ENCODE results near the gene CRADD.
"Not testable (repeated sequence)": the region's sequence is repeated elsewhere in the genome, so short reads cannot be mapped to it uniquely, and the experiment has no call there.

The CRADD gene

GRCh38 chr12:93862424-93862823 lies 185.2 kb downstream of the CRADD start:
- no peak for FAIRE-seq
- DNase-seq (ENCODE audit: low spot score) = no peak

- FAIRE-seq = no peak
- no peak for DNase-seq (ENCODE audit: low spot score)
Measured at GRCh38 chr12:93865751-93866150, 188.6 kb downstream of the CRADD start.

GRCh38 chr12:93868771-93869170 lies 191.6 kb downstream of the CRADD start:
- FAIRE-seq (no peak), DNase-seq (ENCODE audit: low spot score) (no peak)

DNA sequence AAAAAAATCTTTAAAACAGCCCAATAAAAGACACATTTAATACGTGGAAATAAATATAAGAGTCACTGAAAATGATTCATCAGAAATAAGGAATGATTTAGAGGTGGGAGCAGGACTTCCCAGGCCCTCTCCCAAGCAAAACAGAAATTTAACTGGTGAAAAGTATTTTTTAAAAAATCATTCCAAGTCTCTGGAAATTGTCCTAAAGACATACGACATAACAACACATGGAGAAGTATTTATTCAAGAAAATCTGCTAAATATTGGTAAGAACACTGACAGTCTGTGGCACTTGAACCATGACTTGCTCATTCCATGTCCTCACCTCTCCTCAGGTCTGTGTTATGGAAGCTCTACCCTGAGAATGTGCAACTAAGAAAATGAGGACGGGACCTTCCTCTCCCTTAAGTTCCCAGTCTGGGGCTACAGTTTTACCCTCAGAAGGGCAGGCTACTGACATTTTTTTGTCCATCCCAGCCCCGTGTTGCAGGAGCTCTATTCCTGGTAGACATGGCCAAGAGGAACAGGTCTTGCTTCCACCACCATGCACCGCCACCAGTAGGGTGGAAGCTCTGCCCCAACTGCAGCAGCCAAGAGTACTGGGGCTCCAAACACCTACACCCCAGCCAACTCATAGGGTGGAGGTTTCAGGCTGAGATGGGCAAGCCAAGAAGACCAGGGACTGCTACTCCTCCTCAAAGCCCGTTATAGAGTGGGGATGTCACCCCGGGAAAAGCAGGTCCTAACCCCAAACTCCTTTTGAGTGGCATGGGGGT lies 193.0 kb downstream of the CRADD start:
- no peak for DNase-seq (ENCODE audit: low spot score)

DNA sequence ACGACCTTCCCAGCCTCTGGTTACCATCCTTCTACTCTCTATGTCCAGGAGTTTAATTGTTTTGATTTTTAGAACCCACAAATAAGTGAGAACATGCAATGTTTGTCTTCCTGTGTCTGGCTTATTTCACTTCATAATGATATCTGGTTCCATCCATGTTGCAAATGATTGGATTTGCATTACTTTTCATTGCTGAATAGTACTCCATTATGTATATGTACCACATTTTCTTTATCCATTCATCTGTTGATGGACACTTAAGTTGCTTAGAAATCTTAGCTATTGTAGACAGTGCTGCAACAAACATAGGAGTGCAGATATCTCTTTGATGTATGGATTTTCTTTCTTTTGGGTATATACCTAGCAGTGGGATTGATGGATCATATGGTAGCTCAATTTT lies 194.4 kb downstream of the CRADD start:
- FAIRE-seq; DNase-seq (ENCODE audit: low spot score): not testable (repeated sequence)

More for the DNA sequence above, 193.0 kb downstream of the CRADD start:
- FAIRE-seq = no peak

GRCh38 chr12:93873561-93873960 lies 196.4 kb downstream of the CRADD start:
- DNase-seq (ENCODE audit: low spot score) = no peak
- no peak for FAIRE-seq

GRCh38 chr12:93875157-93875556 lies 198.0 kb downstream of the CRADD start:
- FAIRE-seq = no peak
- DNase-seq (ENCODE audit: low spot score) = no peak

DNA sequence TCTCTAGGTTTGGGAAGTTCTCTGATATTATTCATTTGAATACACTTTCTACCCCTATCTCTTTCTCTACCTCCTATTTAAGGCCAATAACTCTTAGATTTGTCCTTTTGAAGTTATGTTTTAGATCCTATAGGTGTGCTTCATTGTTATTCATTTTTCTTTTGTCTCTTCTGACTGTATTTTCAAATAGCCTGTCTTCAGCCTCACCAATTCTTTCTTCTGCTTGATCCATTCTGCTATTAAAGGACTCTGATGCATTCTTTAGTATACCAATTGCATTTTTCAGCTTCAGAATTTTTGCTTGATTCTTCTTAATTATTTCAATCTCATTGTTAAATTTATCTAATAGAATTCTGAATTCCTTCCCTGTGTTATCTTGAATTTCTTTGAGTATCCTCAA lies 199.2 kb downstream of the CRADD start:
- DNase-seq (ENCODE audit: low spot score) (no peak), FAIRE-seq (no peak)

- DNase-seq (ENCODE audit: low spot score) = no peak
- FAIRE-seq = no peak
Measured at GRCh38 chr12:93877446-93877845, 200.3 kb downstream of the CRADD start.

DNA sequence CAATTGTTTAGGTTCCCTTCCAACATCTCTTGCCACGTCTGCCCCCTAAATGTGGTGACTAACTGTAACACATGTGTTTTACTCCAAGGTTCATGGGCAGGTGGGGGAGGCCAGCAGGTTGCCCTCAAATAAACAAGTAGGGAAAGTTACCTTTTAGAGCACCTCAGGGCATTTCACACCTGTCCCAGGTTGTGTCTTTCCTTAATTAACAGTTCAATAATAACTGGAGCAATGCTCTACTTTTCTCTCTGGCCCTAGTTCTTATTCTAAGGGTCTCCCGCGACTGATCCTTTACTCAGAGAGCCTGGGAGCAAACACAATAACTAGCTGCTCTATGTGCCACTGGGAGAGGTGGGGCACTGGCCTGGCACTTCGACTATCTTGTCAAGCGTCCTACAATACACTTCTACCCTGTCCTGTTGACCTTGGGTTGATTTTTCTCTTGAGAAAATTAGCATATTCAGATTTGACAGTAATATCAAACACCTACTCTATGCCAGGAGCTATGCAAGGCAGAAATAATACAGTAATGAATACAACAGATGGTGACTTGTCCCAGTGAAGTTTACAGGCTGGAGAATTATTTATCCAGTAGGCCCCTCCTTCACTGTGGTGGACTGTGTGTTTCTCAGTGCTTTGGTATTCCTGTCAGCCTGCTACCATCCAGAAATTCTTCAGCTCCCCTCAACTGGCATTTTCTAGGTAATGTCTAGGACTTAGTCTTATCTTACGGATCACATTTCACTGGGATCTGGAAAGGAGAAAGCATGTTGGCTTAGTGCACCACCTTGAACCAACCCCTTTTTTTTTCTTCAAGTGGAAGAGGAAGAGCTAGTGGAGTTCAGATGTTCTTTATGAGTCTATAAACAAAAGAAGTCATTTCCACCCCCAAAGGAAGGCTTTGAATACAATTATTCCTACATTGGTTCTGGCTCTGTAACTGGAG lies 202.6 kb downstream of the CRADD start:
- FAIRE-seq (no peak), DNase-seq (ENCODE audit: low spot score) (peak; percentile 19)

- DNase-seq (ENCODE audit: low spot score) = no peak
- FAIRE-seq = no peak
Measured at GRCh38 chr12:93880853-93881522, 203.8 kb downstream of the CRADD start.

GRCh38 chr12:93882763-93883162 lies 205.6 kb downstream of the CRADD start:
- DNase-seq (ENCODE audit: low spot score) = no peak
- FAIRE-seq = no peak

GRCh38 chr12:93883436-93884154 lies 206.4 kb downstream of the CRADD start:
- peak; percentile 15 for DNase-seq (ENCODE audit: low spot score)
- FAIRE-seq = no peak

DNA sequence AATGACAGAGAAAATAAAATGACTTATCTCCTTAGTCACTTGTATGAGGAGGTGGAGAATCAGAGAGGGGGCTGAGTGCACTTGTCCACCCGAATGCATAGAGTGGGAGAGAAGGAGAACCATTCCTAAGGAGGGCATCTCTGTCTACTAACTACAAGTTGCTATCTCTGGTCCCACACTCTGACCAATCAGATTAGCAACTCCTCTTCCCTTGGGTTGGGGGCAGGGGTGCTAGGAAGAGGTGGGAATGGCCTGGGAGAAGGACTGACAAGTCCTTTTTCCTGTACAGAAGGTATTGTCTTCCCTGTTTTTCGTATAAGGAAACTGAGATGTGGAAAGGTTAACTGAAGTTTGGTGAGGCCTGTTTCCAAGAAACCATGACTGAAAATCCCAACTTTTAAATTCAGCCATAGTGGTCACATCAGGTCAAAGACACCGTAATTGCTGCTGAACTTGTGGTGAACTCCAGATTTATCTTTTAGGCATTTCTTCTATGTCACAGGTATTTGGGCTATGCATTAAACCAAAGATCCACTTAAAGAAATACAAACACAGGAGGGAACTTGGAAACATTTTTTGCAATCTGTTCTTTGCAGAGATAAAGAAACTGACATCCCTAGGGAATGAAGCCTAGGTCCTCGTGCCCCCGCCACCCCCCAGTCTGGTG lies 207.8 kb downstream of the CRADD start:
- no peak for FAIRE-seq
- no peak for DNase-seq (ENCODE audit: low spot score)

DNA sequence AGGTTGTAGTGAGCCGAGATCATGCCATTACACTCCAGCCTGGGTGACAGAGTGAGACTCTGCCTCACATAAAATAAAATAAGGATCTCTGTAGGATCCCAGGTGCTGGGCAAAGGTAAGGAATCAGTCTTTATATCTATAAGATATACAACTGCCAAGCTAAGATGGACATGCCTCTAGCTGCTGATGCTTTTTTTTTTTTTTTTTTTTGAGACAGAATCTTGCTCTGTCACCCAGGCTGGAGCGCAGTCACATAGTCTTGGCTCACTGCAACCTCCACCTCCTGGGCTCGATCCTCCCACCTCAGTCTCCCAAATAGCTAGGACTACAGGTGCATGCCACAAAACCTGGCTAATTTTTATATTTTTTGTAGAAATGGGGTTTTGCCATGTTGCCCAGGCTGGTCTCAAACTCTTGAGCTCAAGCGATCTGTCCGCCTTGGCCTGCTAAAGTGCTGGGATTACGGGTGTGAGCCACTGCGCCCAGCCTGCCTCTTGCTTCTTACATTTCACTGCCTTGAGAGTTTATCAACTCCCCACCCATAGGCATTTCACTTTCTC lies 208.9 kb downstream of the CRADD start:
- not testable (repeated sequence) for DNase-seq (ENCODE audit: low spot score); FAIRE-seq

GRCh38 chr12:93886533-93887511 lies 209.6 kb downstream of the CRADD start:
- FAIRE-seq = no peak
- DNase-seq (ENCODE audit: low spot score) = peak; percentile 54

DNA sequence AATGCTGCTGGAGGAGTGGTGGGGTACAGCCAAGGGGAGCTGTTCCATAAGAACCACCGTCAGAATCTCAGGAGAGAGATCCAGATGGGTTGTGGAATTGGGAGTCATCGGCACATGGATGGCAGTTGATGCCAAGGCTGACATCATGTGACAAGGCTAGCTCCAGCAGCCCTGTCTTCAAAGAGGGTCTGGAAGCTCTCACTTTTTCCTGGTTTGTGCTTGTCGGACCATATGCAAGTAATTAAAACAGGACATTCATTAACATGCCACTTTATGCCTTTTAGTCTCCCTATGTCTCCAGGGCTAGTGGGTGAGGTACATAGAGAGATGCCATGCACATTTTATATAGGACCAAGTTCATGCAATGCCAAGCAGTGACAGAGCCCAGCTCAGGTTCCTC lies 211.8 kb downstream of the CRADD start:
- no peak for FAIRE-seq
- no peak for DNase-seq (ENCODE audit: low spot score)

- no peak for FAIRE-seq
- no peak for DNase-seq (ENCODE audit: low spot score)
Measured at GRCh38 chr12:93889516-93890212, 212.5 kb downstream of the CRADD start.
